ENCODE data around the gene ITGAD.
"Not testable (repeated sequence)": the region's sequence is repeated elsewhere in the genome, so short reads cannot be mapped to it uniquely, and the experiment has no call there.

Gene ITGAD

GRCh38 chr16:31429796-31430195, 36.7 kb downstream of the ITGAD start:
- DNase-seq (ENCODE audit: low read depth): no peak

- no peak for DNase-seq (ENCODE audit: low read depth)
Observed at GRCh38 chr16:31430380-31431052, 37.4 kb downstream of the ITGAD start.

GRCh38 chr16:31435341-31436220, 42.4 kb downstream of the ITGAD start:
- DNase-seq (ENCODE audit: low read depth): no peak

- no peak for DNase-seq (ENCODE audit: low read depth)
Observed at GRCh38 chr16:31436221-31437045, 43.3 kb downstream of the ITGAD start.

- no peak for DNase-seq (ENCODE audit: low read depth)
Observed at GRCh38 chr16:31438414-31438813, 45.3 kb downstream of the ITGAD start.

- DNase-seq (ENCODE audit: low read depth): not testable (repeated sequence)
Observed at GRCh38 chr16:31439023-31439422, 45.9 kb downstream of the ITGAD start.

GRCh38 chr16:31439519-31439918, 46.4 kb downstream of the ITGAD start:
- no peak for DNase-seq (ENCODE audit: low read depth)

- no peak for DNase-seq (ENCODE audit: low read depth)
Observed at GRCh38 chr16:31440516-31441184, 47.5 kb downstream of the ITGAD start.

GRCh38 chr16:31441956-31442355, 48.8 kb downstream of the ITGAD start:
- DNase-seq (ENCODE audit: low read depth): no peak

- DNase-seq (ENCODE audit: low read depth): not testable (repeated sequence)
Observed at GRCh38 chr16:31445931-31446330, 52.8 kb downstream of the ITGAD start.

- DNase-seq (ENCODE audit: low read depth): no peak
Observed at GRCh38 chr16:31451201-31451600, 58.1 kb downstream of the ITGAD start.

GRCh38 chr16:31451681-31452351, 58.7 kb downstream of the ITGAD start:
- peak; percentile 85 for DNase-seq (ENCODE audit: low read depth)

GRCh38 chr16:31452631-31453106, 59.5 kb downstream of the ITGAD start:
- peak; percentile 91 for DNase-seq (ENCODE audit: low read depth)

GRCh38 chr16:31453255-31454204, 60.4 kb downstream of the ITGAD start:
- DNase-seq (ENCODE audit: low read depth): peak; percentile 47

- peak; percentile 41 for DNase-seq (ENCODE audit: low read depth)
Observed at GRCh38 chr16:31455601-31456314, 62.6 kb downstream of the ITGAD start.

- no peak for DNase-seq (ENCODE audit: low read depth)
Observed at GRCh38 chr16:31456988-31457360, 63.8 kb downstream of the ITGAD start.

- peak; percentile 58 for DNase-seq (ENCODE audit: low read depth)
Observed at GRCh38 chr16:31458073-31458843, 65.1 kb downstream of the ITGAD start.

- DNase-seq (ENCODE audit: low read depth): peak; percentile 99
Observed at GRCh38 chr16:31458844-31459686, 65.9 kb downstream of the ITGAD start, which contains the start of gene ARMC5. TSS of gene ARMC5 (plus strand) at chr16:31459501. CDS start at chr16:31459525, 24 bp downstream.

Measured in ELR (cell line).